Cortex of kidney (tissue), 1 donor: Measurements from ENCODE around the gene ICAM3.

Source experiments
- DNase-seq: peaks from one replicate; lab custom pipeline; 2025; lab: John Stamatoyannopoulos, UW

The ICAM3 gene

DNA sequence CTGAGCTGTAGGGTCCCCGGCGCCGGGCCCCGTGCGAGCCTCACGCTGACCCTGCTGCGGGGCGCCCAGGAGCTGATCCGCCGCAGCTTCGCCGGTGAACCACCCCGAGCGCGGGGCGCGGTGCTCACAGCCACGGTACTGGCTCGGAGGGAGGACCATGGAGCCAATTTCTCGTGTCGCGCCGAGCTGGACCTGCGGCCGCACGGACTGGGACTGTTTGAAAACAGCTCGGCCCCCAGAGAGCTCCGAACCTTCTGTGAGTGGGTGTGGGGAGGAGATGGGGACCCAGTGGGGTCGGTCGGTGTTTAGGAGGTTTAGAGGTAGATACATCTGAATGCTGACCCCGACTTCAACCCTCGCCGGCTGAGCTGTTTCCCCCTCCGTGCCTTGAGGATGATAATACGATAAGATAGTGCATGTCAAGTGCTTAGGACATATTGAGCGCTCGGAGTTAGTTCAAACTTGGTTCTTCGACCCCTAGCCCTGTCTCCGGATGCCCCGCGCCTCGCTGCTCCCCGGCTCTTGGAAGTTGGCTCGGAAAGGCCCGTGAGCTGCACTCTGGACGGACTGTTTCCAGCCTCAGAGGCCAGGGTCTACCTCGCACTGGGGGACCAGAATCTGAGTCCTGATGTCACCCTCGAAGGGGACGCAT is 47.7 kb downstream of the ICAM3 start:
- DNase-seq = no peak

DNA sequence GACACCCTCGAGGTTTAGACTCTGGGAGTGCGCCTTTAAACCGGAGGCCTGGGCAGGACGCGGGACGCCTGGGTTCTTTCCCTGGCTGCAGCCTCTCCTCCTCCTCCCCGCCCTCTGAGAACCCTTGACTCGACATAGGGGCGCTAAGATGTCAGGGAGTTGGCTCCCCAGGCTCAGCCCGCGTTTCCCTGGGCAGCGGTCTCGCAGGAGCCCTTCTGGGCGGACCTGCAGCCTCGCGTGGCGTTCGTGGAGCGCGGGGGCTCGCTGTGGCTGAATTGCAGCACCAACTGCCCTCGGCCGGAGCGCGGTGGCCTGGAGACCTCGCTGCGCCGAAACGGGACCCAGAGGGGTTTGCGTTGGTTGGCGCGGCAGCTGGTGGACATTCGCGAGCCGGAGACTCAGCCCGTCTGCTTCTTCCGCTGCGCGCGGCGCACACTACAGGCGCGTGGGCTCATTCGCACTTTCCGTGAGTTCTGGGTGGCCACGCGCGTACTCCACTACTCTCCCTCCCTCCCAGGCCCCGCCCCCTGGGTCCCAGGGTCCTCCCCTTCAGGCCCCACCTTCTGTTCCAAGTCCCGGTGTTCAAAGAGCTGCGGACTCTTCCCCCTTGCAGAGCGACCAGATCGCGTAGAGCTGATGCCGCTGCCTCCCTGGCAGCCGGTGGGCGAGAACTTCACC is 48.4 kb downstream of the ICAM3 start:
- no peak for DNase-seq

DNA sequence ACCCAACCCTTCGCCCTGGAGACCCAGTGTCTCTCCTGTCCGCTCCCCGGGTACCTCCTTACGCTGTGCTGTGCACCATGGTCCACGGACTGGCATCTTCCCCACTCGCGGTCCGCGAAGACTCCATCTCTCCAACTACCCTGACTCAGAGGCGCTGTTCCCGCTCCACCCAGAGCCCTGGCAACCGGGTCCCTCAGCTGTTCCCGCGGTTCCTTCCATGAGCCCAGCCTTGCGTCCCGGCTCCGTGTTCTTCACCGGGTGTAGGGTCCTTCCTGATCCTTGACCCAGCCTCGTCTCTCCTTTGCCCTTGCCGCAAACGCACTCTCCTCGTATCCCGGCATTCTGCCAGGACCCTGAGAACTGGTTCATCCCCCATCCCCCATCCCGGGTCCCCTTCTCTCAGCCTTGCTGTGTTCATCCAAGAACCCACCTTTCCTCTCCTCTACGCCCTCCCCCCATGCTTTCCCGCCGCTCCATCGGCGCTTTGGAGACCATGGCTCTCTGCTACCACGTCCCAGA is 49.0 kb downstream of the ICAM3 start:
- no peak for DNase-seq

DNA sequence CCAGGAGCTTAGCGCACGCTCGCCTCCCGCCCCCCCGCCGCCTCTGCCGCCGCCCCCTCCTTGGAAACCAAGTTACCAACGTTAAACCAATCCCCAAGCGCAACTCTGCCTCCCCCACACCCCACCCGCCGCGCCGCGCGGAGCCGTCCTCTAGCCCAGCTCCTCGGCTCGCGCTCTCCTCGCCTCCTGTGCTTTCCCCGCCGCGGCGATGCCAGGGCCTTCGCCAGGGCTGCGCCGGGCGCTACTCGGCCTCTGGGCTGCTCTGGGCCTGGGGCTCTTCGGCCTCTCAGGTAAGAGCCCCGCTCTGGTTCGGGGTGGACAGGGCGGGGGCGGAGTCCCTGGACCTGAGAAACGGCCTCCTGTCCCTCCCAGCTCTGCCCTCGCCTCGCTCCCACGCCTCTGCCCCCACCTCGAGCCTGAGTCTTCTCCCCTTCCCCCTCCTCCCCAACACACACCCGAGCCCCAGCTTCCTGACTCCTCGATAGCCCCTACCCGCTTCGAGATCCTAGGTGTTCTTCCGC is 49.5 kb downstream of the ICAM3 start, which contains the start of gene ICAM5:
ICAM5 (plus strand) TSS at position 117 of the 521 bp plus-strand sequence; CDS start at position 209, 92 bp downstream.
- no peak for DNase-seq

GRCh38 chr19:10289167-10289835 is 50.1 kb downstream of the ICAM3 start:
- DNase-seq = no peak

GRCh38 chr19:10288662-10289166 is 50.7 kb downstream of the ICAM3 start:
- DNase-seq = no peak

GRCh38 chr19:10286803-10287737 is 52.4 kb downstream of the ICAM3 start, which contains the start of gene ICAM4:
TSS of gene ICAM4 (plus strand) at chr19:10286955. CDS start at chr19:10287013, 58 bp downstream.
- DNase-seq = no peak

DNA sequence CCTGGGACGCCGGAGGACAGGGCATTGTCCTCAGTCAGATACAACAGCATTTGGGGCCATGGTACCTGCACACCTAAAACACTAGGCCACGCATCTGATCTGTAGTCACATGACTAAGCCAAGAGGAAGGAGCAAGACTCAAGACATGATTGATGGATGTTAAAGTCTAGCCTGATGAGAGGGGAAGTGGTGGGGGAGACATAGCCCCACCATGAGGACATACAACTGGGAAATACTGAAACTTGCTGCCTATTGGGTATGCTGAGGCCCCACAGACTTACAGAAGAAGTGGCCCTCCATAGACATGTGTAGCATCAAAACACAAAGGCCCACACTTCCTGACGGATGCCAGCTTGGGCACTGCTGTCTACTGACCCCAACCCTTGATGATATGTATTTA is 54.0 kb downstream of the ICAM3 start:
- DNase-seq = no peak

DNA sequence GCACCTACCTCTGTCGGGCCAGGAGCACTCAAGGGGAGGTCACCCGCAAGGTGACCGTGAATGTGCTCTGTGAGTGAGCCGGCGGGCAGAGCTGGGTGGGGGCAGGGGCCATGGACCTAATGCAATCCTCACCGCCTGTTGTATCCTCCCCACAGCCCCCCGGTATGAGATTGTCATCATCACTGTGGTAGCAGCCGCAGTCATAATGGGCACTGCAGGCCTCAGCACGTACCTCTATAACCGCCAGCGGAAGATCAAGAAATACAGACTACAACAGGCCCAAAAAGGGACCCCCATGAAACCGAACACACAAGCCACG is 54.5 kb downstream of the ICAM3 start:
- no peak for DNase-seq

DNA sequence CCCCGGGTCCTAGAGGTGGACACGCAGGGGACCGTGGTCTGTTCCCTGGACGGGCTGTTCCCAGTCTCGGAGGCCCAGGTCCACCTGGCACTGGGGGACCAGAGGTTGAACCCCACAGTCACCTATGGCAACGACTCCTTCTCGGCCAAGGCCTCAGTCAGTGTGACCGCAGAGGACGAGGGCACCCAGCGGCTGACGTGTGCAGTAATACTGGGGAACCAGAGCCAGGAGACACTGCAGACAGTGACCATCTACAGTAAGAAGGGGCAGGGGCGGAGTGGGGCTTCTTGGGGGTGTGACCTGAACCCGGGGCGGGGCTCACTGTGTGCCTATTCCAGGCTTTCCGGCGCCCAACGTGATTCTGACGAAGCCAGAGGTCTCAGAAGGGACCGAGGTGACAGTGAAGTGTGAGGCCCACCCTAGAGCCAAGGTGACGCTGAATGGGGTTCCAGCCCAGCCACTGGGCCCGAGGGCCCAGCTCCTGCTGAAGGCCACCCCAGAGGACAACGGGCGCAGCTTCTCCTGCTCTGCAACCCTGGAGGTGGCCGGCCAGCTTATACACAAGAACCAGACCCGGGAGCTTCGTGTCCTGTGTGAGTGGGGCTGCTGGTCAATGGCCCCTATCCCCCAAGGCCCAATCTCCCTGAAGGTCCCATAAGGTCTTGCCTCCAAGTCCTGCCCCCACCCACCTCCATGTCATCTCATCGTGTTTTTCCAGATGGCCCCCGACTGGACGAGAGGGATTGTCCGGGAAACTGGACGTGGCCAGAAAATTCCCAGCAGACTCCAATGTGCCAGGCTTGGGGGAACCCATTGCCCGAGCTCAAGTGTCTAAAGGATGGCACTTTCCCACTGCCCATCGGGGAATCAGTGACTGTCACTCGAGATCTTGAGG is 55.1 kb downstream of the ICAM3 start:
- no peak for DNase-seq
